Measurements from ENCODE around the gene PTDSS2.

Gene PTDSS2

DNA sequence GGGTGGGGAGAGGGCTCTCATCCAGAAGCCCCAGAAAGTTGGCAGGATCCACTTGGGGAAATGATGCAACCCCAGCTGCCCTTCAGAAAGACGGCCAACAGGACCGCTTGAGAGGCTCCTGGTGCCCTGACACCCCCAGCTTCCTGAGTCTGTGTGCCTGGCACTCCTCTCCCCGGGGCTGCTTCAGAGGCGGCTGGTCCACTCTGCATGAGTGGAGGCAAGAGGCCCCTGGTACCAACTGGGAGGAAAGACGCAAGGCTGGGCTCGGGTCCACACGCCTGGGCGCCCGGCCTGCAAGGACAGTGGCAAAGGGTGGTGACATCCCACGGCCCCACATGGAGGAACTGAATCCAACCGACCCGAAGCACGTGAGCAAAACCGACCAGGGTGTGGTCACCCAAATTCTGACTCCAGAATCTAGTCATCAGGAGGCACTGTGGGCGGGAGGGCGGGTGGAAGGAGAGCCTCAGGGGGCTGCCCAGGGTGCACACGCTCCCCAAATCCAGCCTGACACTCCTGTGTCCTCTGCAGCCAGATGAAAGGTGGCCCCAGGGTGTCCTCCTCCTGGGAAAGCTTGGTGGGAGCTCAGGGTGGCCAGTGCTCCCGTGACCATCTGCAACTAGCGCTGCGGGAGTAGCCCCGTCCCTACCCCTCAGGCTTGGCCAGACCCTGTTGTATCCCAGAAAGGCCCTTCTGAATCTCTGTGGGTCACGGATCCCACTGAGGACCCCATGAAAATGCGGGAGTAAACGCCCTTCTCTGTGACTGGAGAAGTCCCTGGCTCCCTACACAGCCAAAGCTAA lies 53.3 kb downstream of the PTDSS2 start:
- Histone ChIP-seq H3K9ac (ENCODE audit: low read depth, low read length) (no peak overlapping the region), H3K9me3 (ENCODE audit: control insufficient read depth, insufficient read depth, low read length) (no peaks in the 10 kb centered on the region), H3K4me3 (ENCODE audit: low read depth, low read length) (no peak overlapping the region), H3K36me3 (ENCODE audit: control insufficient read depth, insufficient read depth, low read length) (peaks cover 31% of the 10 kb centered on the region), H3K4me1 (ENCODE audit: control insufficient read depth, insufficient read depth, low read length) (no peaks in the 10 kb centered on the region), H3K27me3 (ENCODE audit: control insufficient read depth, insufficient read depth, low read length) (no peaks in the 10 kb centered on the region)

GRCh38 chr11:504053-504993 lies 54.2 kb downstream of the PTDSS2 start:
- Histone ChIP-seq H3K4me3 (ENCODE audit: low read depth, low read length) (peak overlapping the region; percentile 22), H3K9me3 (ENCODE audit: control insufficient read depth, insufficient read depth, low read length) (no peaks in the 10 kb centered on the region), H3K36me3 (ENCODE audit: control insufficient read depth, insufficient read depth, low read length) (peaks cover 24% of the 10 kb centered on the region), H3K27me3 (ENCODE audit: control insufficient read depth, insufficient read depth, low read length) (no peaks in the 10 kb centered on the region), H3K9ac (ENCODE audit: low read depth, low read length) (no peak overlapping the region), H3K4me1 (ENCODE audit: control insufficient read depth, insufficient read depth, low read length) (no peaks in the 10 kb centered on the region)

GRCh38 chr11:504994-505344 lies 54.9 kb downstream of the PTDSS2 start:
- H3K27me3 ChIP-seq (ENCODE audit: control insufficient read depth, insufficient read depth, low read length) = no peaks in the 10 kb centered on the region
- no peaks in the 10 kb centered on the region for H3K4me1 ChIP-seq (ENCODE audit: control insufficient read depth, insufficient read depth, low read length)
- H3K9ac ChIP-seq (ENCODE audit: low read depth, low read length) = no peak overlapping the region
- no peaks in the 10 kb centered on the region for H3K9me3 ChIP-seq (ENCODE audit: control insufficient read depth, insufficient read depth, low read length)
- peaks cover 18% of the 10 kb centered on the region for H3K36me3 ChIP-seq (ENCODE audit: control insufficient read depth, insufficient read depth, low read length)
- H3K4me3 ChIP-seq (ENCODE audit: low read depth, low read length) = no peak overlapping the region

GRCh38 chr11:506238-506994 lies 56.3 kb downstream of the PTDSS2 start:
- no peaks in the 10 kb centered on the region for H3K4me1 ChIP-seq (ENCODE audit: control insufficient read depth, insufficient read depth, low read length)

GRCh38 chr11:506995-507726 lies 57.1 kb downstream of the PTDSS2 start, which contains the start of gene RNH1:
Gene RNH1 (minus strand): TSS chr11:507242. CDS start chr11:502162, 5,080 bp downstream.
- Histone ChIP-seq H3K9me3 (ENCODE audit: control insufficient read depth, insufficient read depth, low read length) (no peaks in the 10 kb centered on the region), H3K36me3 (ENCODE audit: control insufficient read depth, insufficient read depth, low read length) (peaks cover 4% of the 10 kb centered on the region), H3K4me3 (ENCODE audit: low read depth, low read length) (peak within 1 kb of the TSS; percentile 94), H3K27me3 (ENCODE audit: control insufficient read depth, insufficient read depth, low read length) (no peaks in the 10 kb centered on the region), H3K9ac (ENCODE audit: low read depth, low read length) (peak within 1 kb of the TSS; percentile 63), H3K4me1 (ENCODE audit: control insufficient read depth, insufficient read depth, low read length) (no peaks in the 10 kb centered on the region)

More at GRCh38 chr11:506238-506994, 56.3 kb downstream of the PTDSS2 start:
- Histone ChIP-seq H3K27me3 (ENCODE audit: control insufficient read depth, insufficient read depth, low read length) (no peaks in the 10 kb centered on the region), H3K9me3 (ENCODE audit: control insufficient read depth, insufficient read depth, low read length) (no peaks in the 10 kb centered on the region), H3K4me3 (ENCODE audit: low read depth, low read length) (peak overlapping the region; percentile 94), H3K9ac (ENCODE audit: low read depth, low read length) (peak overlapping the region; percentile 63), H3K36me3 (ENCODE audit: control insufficient read depth, insufficient read depth, low read length) (peaks cover 8% of the 10 kb centered on the region)

DNA sequence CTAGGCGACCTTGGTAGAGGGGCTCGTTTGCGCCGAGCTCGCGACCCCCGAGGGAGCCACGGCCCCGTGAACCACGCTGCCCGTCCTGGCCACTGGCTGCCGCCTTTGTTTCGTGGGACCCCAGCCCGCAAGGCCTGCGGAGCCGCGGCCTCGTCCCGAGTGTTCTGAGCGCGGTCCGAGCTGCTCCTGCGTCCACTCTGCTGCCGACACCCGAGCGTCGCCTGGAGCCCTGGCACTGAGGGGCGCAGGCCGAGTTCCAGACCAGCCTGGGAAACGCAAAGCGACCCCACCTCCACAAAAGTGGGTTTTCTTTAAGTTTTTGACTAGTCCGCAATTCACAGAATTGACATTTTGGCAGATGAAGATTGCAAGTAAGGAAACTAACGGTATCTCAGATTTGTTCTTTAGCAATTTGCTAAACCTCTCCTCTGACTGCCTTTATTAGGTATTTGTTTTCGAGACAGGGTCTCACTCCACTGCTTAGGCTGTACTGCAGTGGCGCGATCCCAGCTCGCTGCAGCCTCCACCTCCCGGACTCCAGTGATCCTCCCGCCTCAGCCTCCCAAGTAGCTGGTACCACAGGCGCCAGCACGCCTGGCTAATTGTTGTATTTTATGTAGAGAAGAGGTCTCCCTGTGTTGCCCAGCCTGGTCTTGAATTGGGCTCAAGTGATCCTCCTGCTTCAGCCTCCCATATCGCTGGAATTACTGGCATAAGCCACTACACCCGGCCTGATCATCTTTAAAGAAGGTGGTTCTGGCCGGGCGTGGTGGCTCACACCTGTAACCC lies 57.8 kb downstream of the PTDSS2 start:
- no peaks in the 10 kb centered on the region for H3K9me3 ChIP-seq (ENCODE audit: control insufficient read depth, insufficient read depth, low read length)
- H3K9ac ChIP-seq (ENCODE audit: low read depth, low read length) = peak overlapping the region; percentile 60
- peak overlapping the region; percentile 63 for H3K4me3 ChIP-seq (ENCODE audit: low read depth, low read length)
- no peaks in the 10 kb centered on the region for H3K27me3 ChIP-seq (ENCODE audit: control insufficient read depth, insufficient read depth, low read length)
- H3K36me3 ChIP-seq (ENCODE audit: control insufficient read depth, insufficient read depth, low read length) = peaks cover 2% of the 10 kb centered on the region
- no peaks in the 10 kb centered on the region for H3K4me1 ChIP-seq (ENCODE audit: control insufficient read depth, insufficient read depth, low read length)

- Histone ChIP-seq H3K27me3 (ENCODE audit: control insufficient read depth, insufficient read depth, low read length) (no peaks in the 10 kb centered on the region), H3K36me3 (ENCODE audit: control insufficient read depth, insufficient read depth, low read length) (peaks cover 2% of the 10 kb centered on the region), H3K9ac (ENCODE audit: low read depth, low read length) (no peak overlapping the region), H3K9me3 (ENCODE audit: control insufficient read depth, insufficient read depth, low read length) (no peaks in the 10 kb centered on the region), H3K4me1 (ENCODE audit: control insufficient read depth, insufficient read depth, low read length) (no peaks in the 10 kb centered on the region), H3K4me3 (ENCODE audit: low read depth, low read length) (no peak overlapping the region)
These were observed 58.9 kb downstream of the PTDSS2 start for GRCh38 chr11:508956-509355.

- H3K4me1 ChIP-seq (ENCODE audit: control insufficient read depth, insufficient read depth, low read length) = no peaks in the 10 kb centered on the region
- no peak overlapping the region for H3K4me3 ChIP-seq (ENCODE audit: low read depth, low read length)
- no peaks in the 10 kb centered on the region for H3K27me3 ChIP-seq (ENCODE audit: control insufficient read depth, insufficient read depth, low read length)
- H3K36me3 ChIP-seq (ENCODE audit: control insufficient read depth, insufficient read depth, low read length) = peaks cover 5% of the 10 kb centered on the region
- no peak overlapping the region for H3K9ac ChIP-seq (ENCODE audit: low read depth, low read length)
- no peaks in the 10 kb centered on the region for H3K9me3 ChIP-seq (ENCODE audit: control insufficient read depth, insufficient read depth, low read length)
These were observed 62.9 kb downstream of the PTDSS2 start for GRCh38 chr11:512761-513595.

GRCh38 chr11:514606-515005 lies 64.5 kb downstream of the PTDSS2 start:
- Histone ChIP-seq H3K9me3 (ENCODE audit: control insufficient read depth, insufficient read depth, low read length) (no peaks in the 10 kb centered on the region), H3K36me3 (ENCODE audit: control insufficient read depth, insufficient read depth, low read length) (peaks cover 3% of the 10 kb centered on the region), H3K4me3 (ENCODE audit: low read depth, low read length) (no peak overlapping the region), H3K4me1 (ENCODE audit: control insufficient read depth, insufficient read depth, low read length) (no peaks in the 10 kb centered on the region), H3K9ac (ENCODE audit: low read depth, low read length) (no peak overlapping the region), H3K27me3 (ENCODE audit: control insufficient read depth, insufficient read depth, low read length) (no peaks in the 10 kb centered on the region)

DNA sequence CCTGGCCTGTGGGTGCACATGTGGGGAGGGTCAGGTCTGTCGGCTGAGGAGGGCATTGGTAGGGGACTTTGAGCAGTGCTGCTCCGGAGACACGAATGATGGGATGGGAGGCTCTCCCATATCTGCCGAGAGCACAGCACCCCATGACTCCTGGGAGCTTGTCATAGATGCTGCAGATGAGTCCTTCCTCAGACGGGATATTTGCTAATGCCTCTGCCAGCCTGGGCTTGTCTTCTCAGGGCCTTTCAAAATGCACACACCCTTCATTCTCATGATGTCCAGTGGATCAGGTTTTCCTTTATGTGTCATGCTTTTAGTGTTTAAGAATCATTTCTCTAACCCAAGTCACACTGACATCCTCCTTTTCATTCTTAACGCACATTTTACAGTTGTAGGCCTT lies 65.1 kb downstream of the PTDSS2 start:
- Histone ChIP-seq H3K4me3 (ENCODE audit: low read depth, low read length) (no peak overlapping the region), H3K27me3 (ENCODE audit: control insufficient read depth, insufficient read depth, low read length) (no peaks in the 10 kb centered on the region), H3K9ac (ENCODE audit: low read depth, low read length) (no peak overlapping the region), H3K36me3 (ENCODE audit: control insufficient read depth, insufficient read depth, low read length) (peaks cover 3% of the 10 kb centered on the region), H3K4me1 (ENCODE audit: control insufficient read depth, insufficient read depth, low read length) (no peaks in the 10 kb centered on the region), H3K9me3 (ENCODE audit: control insufficient read depth, insufficient read depth, low read length) (no peaks in the 10 kb centered on the region)

Measured in iPS-15b (cell line).